ENCODE measurements around the gene TNRC6B. TPM values are rescaled to one million over a fixed set of nuclear protein-coding genes. Genes with fewer than 3 reads are reported as not detected.
"Not testable (repeated sequence)": the region's sequence is repeated elsewhere in the genome, so short reads cannot be mapped to it uniquely, and the experiment has no call there.

TNRC6B gene
- total RNA-seq, 1 donor: 89.7 TPM

DNA sequence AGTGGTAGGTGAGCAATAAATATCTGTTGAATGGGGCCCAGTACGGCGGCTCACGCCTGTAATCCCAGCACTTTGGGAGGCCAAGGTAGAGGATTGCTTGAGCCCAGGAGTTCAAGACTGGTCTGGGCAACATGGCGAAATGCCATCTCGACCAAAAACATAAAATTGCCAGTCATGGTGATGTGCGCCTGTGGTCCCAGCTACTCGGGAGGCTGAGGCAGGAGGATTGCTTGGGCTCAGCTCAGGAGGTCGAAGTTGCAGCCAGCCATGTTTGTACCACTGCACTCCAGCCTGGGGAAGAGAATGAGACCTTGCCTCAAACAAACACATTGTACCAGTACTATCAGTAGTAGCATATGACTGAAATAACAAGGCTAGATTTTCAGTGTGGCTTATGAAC lies 196.8 kb downstream of the TNRC6B start:
- Histone ChIP-seq H3K9me3 (ENCODE audit: low read depth, low read length) (no peaks in the 10 kb centered on the region), H3K4me1 (ENCODE audit: insufficient read depth, low read length) (peaks cover 41% of the 10 kb centered on the region), H3K4me3 (ENCODE audit: low read length) (no peak overlapping the region), H3K27me3 (ENCODE audit: insufficient read depth, low read length) (no peaks in the 10 kb centered on the region)

DNA sequence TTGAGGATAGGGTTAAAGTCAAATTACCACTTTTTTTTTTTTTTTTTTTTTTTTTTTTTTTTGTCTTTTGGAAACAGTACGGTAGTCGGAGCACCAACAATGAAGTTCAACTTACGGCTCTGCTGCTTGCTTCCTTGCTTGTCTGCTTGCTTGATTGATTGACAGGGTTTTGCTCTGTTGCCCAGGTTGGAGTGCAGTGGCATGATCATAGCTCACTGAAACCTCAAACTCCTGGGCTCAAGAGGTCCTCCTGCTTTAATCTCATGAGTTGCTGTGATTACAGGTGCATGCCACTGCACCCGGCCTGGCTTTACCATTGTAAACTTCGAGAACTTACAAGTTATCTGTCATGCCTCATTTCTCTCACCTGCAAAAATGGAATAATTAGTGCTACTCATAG lies 198.4 kb downstream of the TNRC6B start:
- no peaks in the 10 kb centered on the region for H3K27me3 ChIP-seq (ENCODE audit: insufficient read depth, low read length)

DNA sequence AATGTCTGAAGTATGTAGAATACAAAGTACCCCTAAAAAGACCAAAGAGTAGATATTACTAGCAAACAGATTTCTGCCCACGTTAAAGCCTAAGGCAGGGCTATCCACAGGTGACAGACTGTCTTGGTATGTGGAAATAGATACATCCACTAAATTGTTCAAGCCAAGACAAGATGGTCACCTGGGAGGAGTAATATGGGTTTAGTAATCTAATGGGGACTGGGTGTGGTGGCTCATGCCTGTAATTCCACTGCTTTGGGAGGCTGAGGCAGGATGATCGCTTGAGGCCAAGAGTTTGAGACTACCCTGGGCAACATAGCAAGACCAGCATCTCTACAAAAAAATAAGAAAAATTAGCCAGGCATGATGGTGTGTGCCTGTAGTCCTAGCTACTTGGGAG lies 200.2 kb downstream of the TNRC6B start:
- Histone ChIP-seq H3K9me3 (ENCODE audit: low read depth, low read length) (no peaks in the 10 kb centered on the region), H3K27me3 (ENCODE audit: insufficient read depth, low read length) (no peaks in the 10 kb centered on the region), H3K4me1 (ENCODE audit: insufficient read depth, low read length) (peaks cover 26% of the 10 kb centered on the region), H3K4me3 (ENCODE audit: low read length) (no peak overlapping the region)

More for the DNA sequence above, 198.4 kb downstream of the TNRC6B start:
- Histone ChIP-seq H3K4me3 (ENCODE audit: low read length) (no peak overlapping the region), H3K9me3 (ENCODE audit: low read depth, low read length) (no peaks in the 10 kb centered on the region), H3K4me1 (ENCODE audit: insufficient read depth, low read length) (peaks cover 32% of the 10 kb centered on the region)

DNA sequence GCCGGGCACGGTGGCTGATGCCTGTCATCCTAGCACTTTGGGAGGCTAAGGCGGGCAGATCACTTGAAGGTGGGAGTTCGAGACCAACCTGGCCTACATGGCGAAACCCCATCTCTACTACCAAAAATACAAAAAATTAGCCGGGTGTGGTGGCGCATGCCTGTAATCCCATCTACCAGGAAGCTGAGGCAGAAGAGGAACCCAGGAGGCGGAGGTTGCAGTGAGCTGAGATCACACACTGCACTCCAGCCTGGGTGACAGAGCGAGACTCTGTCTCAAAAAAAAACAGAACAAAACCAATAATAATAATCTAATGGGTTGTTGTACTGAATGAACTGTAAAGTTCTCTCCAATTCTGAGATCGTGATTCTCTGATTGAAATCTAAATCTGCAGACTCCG lies 200.7 kb downstream of the TNRC6B start:
- H3K27me3 ChIP-seq (ENCODE audit: insufficient read depth, low read length); H3K9me3 ChIP-seq (ENCODE audit: low read depth, low read length); H3K4me3 ChIP-seq (ENCODE audit: low read length): not testable (repeated sequence)
- H3K4me1 ChIP-seq (ENCODE audit: insufficient read depth, low read length): peaks cover 30% of the 10 kb centered on the region

DNA sequence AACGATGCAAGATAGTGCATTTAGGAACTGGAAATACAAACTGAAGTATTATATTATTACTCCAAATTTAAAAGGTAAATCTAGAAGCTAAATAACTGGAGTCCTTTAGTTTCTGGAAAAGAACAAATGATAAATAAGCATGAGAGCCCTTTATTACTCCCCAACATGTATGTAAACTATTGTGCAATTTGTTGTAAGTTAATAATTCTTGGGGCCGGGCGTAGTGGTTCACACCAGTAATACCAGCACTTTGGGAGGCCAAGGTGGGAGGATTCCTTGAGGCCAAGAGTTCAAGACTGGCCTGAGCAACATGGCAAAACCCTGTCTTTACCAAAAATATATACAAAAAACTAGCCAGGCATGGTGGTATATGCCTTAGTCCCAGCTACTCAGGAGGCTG lies 203.7 kb downstream of the TNRC6B start:
- H3K4me1 ChIP-seq (ENCODE audit: insufficient read depth, low read length): peaks cover 52% of the 10 kb centered on the region
- H3K4me3 ChIP-seq (ENCODE audit: low read length): no peak overlapping the region
- H3K27me3 ChIP-seq (ENCODE audit: insufficient read depth, low read length): no peaks in the 10 kb centered on the region
- no peaks in the 10 kb centered on the region for H3K9me3 ChIP-seq (ENCODE audit: low read depth, low read length)

DNA sequence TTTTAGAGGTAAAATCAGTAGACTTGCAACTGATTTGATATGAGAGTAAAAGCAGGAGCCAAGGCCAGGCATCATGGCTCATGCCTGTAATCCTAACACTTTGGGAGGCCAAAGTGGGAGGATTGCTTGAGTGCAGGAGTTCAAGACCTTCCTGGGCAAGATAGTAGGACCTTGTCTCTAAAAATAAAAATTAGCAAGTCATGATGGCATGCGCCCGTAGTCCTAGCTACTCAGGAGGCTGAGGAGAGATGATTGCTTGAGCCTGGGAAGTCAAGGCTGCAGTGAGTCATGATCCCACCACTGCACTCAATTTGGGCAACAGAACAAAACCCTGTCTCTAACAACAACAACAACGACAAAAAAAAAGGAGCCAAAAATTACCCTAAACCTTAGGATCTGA lies 206.2 kb downstream of the TNRC6B start:
- no peak overlapping the region for H3K4me3 ChIP-seq (ENCODE audit: low read length)
- H3K9me3 ChIP-seq (ENCODE audit: low read depth, low read length): no peaks in the 10 kb centered on the region
- H3K27me3 ChIP-seq (ENCODE audit: insufficient read depth, low read length): no peaks in the 10 kb centered on the region
- peaks cover 53% of the 10 kb centered on the region for H3K4me1 ChIP-seq (ENCODE audit: insufficient read depth, low read length)

DNA sequence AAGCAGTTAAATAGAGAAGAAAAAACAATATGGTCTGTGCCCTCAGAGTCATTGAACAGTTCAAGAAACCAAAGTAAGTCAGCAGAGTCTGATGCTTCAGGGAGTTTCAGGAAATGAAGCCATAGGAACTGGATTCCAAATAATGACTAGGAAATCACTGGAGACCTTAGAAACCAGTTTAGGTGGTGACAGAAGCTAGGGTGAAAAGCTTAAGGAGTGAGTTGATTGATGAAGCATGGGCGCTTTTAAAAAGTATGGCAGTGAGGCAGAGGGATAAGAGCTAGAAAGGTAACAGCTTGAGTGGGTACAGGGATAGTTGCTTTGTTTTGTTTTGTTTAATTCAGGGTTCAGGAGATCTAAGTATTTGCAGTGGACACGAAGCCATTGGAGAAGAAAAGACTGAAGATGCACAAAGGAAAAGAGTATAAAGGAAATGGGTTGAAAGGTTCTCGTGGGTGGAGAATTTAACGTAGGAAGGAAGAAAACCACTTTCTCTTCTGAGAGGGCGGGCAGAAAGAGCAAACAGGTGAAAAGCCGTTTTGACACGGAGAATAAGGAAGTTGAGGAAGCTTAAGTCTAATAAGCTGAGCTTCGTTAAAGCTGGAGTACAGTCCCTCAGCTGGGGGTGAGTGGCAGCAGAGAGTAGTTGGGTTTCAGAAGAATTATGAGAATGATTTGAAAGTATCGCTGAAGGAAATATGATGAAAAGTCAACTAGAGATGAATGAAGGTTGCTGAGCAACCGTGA lies 207.5 kb downstream of the TNRC6B start:
- peak overlapping the region; percentile 5 for H3K4me3 ChIP-seq (ENCODE audit: low read length)

More for the DNA sequence above, 207.5 kb downstream of the TNRC6B start:
- Histone ChIP-seq H3K4me1 (ENCODE audit: insufficient read depth, low read length) (peaks cover 51% of the 10 kb centered on the region), H3K27me3 (ENCODE audit: insufficient read depth, low read length) (no peaks in the 10 kb centered on the region), H3K9me3 (ENCODE audit: low read depth, low read length) (no peaks in the 10 kb centered on the region)

Other genes with a start within 250 kb of the TNRC6B start
- gene TMA7B, start 217.5 kb upstream of the TNRC6B start, total RNA-seq: 7.9 TPM
- 2.7 TPM for gene FAM83F, start 183.0 kb upstream of the TNRC6B start, total RNA-seq
- gene ADSL, start 168.6 kb downstream of the TNRC6B start, total RNA-seq: 82.0 TPM
- gene SGSM3, start 192.7 kb downstream of the TNRC6B start, total RNA-seq: 30.7 TPM